ENCODE results near the gene TMEM256. TPM values are rescaled to one million over a fixed set of nuclear protein-coding genes. Genes with fewer than 3 reads are reported as not detected.

TMEM256 gene
- total and polyA plus RNA-seq, 2 of the 8 experiments (the other 6 are each of a cell fraction or from before 2014, with no cell fraction given): 97.0 to 350 TPM

DNA sequence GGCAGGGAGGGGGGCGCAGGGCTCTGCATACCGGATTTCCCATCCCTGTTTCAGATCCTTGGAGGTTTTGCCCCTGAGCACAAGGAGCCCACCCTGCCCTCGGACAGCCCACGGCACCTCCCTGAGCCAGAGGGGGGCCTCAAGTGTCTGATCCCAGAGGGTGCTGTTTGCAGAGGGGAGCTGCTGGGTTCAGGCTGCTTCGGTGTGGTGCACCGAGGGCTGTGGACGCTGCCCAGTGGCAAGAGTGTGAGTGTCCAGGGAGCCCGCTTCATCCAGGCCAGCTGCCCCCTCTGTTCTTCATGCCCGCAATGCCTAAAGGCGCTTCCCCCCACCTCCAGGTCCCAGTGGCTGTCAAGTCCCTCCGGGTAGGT is 20.5 kb downstream of the TMEM256 start (continued):
- TF ChIP-seq, protein P1, sequence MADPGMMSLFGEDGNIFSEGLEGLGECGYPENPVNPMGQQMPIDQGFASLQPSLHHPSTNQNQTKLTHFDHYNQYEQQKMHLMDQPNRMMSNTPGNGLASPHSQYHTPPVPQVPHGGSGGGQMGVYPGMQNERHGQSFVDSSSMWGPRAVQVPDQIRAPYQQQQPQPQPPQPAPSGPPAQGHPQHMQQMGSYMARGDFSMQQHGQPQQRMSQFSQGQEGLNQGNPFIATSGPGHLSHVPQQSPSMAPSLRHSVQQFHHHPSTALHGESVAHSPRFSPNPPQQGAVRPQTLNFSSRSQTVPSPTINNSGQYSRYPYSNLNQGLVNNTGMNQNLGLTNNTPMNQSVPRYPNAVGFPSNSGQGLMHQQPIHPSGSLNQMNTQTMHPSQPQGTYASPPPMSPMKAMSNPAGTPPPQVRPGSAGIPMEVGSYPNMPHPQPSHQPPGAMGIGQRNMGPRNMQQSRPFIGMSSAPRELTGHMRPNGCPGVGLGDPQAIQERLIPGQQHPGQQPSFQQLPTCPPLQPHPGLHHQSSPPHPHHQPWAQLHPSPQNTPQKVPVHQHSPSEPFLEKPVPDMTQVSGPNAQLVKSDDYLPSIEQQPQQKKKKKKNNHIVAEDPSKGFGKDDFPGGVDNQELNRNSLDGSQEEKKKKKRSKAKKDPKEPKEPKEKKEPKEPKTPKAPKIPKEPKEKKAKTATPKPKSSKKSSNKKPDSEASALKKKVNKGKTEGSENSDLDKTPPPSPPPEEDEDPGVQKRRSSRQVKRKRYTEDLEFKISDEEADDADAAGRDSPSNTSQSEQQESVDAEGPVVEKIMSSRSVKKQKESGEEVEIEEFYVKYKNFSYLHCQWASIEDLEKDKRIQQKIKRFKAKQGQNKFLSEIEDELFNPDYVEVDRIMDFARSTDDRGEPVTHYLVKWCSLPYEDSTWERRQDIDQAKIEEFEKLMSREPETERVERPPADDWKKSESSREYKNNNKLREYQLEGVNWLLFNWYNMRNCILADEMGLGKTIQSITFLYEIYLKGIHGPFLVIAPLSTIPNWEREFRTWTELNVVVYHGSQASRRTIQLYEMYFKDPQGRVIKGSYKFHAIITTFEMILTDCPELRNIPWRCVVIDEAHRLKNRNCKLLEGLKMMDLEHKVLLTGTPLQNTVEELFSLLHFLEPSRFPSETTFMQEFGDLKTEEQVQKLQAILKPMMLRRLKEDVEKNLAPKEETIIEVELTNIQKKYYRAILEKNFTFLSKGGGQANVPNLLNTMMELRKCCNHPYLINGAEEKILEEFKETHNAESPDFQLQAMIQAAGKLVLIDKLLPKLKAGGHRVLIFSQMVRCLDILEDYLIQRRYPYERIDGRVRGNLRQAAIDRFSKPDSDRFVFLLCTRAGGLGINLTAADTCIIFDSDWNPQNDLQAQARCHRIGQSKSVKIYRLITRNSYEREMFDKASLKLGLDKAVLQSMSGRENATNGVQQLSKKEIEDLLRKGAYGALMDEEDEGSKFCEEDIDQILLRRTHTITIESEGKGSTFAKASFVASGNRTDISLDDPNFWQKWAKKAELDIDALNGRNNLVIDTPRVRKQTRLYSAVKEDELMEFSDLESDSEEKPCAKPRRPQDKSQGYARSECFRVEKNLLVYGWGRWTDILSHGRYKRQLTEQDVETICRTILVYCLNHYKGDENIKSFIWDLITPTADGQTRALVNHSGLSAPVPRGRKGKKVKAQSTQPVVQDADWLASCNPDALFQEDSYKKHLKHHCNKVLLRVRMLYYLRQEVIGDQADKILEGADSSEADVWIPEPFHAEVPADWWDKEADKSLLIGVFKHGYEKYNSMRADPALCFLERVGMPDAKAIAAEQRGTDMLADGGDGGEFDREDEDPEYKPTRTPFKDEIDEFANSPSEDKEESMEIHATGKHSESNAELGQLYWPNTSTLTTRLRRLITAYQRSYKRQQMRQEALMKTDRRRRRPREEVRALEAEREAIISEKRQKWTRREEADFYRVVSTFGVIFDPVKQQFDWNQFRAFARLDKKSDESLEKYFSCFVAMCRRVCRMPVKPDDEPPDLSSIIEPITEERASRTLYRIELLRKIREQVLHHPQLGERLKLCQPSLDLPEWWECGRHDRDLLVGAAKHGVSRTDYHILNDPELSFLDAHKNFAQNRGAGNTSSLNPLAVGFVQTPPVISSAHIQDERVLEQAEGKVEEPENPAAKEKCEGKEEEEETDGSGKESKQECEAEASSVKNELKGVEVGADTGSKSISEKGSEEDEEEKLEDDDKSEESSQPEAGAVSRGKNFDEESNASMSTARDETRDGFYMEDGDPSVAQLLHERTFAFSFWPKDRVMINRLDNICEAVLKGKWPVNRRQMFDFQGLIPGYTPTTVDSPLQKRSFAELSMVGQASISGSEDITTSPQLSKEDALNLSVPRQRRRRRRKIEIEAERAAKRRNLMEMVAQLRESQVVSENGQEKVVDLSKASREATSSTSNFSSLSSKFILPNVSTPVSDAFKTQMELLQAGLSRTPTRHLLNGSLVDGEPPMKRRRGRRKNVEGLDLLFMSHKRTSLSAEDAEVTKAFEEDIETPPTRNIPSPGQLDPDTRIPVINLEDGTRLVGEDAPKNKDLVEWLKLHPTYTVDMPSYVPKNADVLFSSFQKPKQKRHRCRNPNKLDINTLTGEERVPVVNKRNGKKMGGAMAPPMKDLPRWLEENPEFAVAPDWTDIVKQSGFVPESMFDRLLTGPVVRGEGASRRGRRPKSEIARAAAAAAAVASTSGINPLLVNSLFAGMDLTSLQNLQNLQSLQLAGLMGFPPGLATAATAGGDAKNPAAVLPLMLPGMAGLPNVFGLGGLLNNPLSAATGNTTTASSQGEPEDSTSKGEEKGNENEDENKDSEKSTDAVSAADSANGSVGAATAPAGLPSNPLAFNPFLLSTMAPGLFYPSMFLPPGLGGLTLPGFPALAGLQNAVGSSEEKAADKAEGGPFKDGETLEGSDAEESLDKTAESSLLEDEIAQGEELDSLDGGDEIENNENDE (IDR thresholded peaks at IDR 0.05; ENCODE audit: insufficient replicate concordance, low read length): no peak
- TF ChIP-seq BACH1 (IDR thresholded peaks at IDR 0.05; ENCODE audit: low read length) (no peak), PHF8 (conservative IDR thresholded peaks at IDR 0.05; ENCODE audit: low read depth, low read length) (no peak), BCL11A (IDR thresholded peaks at IDR 0.05; ENCODE audit: low read depth in 2 of 2, low read length in 2 of 2) (no peak), SUZ12 (IDR thresholded peaks at IDR 0.05; ENCODE audit: low read length) (no peak), CREB1 (IDR thresholded peaks at IDR 0.05) (no peak), NRF1 (IDR thresholded peaks at IDR 0.05; ENCODE audit: low read depth, low read length) (no peak), POU5F1 (IDR thresholded peaks at IDR 0.05; ENCODE audit: low read depth, low read length) (no peak), JUND (IDR thresholded peaks at IDR 0.05; ENCODE audit: low read length) (no peak)
- TF ChIP-seq, protein P2, sequence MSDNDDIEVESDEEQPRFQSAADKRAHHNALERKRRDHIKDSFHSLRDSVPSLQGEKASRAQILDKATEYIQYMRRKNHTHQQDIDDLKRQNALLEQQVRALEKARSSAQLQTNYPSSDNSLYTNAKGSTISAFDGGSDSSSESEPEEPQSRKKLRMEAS (IDR thresholded peaks at IDR 0.05): no peak

Measured in H1 (cell line).